Adipose tissue (tissue), 3 donors: ENCODE results near the gene VPS45. TPM values are rescaled to one million over a fixed set of nuclear protein-coding genes. Genes with fewer than 3 reads are reported as not detected.
"Not testable (repeated sequence)": the region's sequence is repeated elsewhere in the genome, so short reads cannot be mapped to it uniquely, and the experiment has no call there.

Source experiments
- H3K27ac ChIP-seq: one replicate; pipeline ENCODE4 v1.5.1; 2013; ENCODE audit warnings: low read depth, low read length
- WGBS, 3 donors: extraction: QIAGEN DNeasy Blood & Tissue Kit; methylation state at CpG; one replicate each; pipeline ENCODE4 v1.1.7; 2013; 5-methylcytosine and 5-hydroxymethylcytosine counted together
- polyA plus RNA-seq, 3 donors: library from polyadenylated mRNA; stranded (reverse); fragments of 200-250 nt; gene quantifications; one replicate each; pipeline ENCODE4 v1.2.3, GENCODE V29; 2013
- donor health status: healthy with polysubstance abuse.
- donor health status: Bipolar disorder and iron deficiency.
- donor health status: healthy.

The VPS45 gene
- polyA plus RNA-seq, 3 donors = 9.6 to 22.4 (median 21.3) TPM

GRCh38 chr1:150111670-150112069 is 44.1 kb downstream of the VPS45 start:
- WGBS, 3 donors = 63 to 82% (median 81%) methylated on average over 5 of the region's 5 CpGs
- no peak overlapping the region for H3K27ac ChIP-seq

DNA sequence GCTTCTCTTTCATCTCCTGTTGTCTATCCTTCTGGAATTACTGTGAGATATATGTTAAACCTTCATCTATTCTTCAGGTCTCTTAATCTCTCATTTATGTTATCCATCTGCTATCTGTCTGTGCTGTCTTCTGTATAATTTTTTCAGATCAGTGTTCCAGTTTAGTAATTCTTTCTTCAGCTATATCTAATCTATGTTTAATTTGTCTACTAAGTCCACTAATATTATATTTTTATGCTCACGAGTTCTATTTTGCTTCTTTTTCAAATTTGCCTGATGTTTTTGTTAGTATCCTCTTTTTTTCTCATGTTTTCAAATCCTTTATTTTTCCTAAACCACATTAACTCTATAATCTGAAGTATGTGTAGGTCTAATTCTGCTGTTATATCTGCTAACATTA is 47.5 kb downstream of the VPS45 start:
- no peak overlapping the region for H3K27ac ChIP-seq
- WGBS, 3 donors = 96 to 97% (median 97%) methylated on average over 1 of the region's 1 CpG

DNA sequence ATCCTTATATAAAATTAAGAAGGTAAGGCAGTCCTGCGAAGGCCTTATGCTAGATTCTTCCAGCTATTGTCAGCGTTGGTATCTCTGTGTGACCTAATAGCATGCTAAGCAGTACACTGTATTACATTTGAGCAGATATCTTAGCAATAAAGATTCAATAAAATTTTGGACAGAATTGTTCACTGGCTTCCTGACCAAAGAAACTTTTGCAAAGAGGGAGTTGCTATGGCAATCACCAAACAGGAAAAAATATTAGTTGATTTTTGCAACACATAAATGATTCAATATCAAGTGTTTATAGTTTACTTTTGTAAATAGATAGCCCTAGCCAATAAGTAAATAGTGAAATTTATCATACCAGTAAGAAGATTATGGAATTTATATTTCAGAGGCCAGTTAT is 51.1 kb downstream of the VPS45 start:
- WGBS, 3 donors = 56 to 80% (median 73%) methylated on average over 2 of the region's 2 CpGs
- H3K27ac ChIP-seq = no peak overlapping the region

GRCh38 chr1:150121236-150121862 is 53.8 kb downstream of the VPS45 start:
- 73 to 82% (median 76%) methylated on average over 1 of the region's 1 CpG for WGBS, 3 donors
- no peak overlapping the region for H3K27ac ChIP-seq

- WGBS, 3 donors = 91 to 92% (median 92%) methylated on average over 2 of the region's 2 CpGs
- no peak overlapping the region for H3K27ac ChIP-seq
Measured at GRCh38 chr1:150126811-150127210, 59.2 kb downstream of the VPS45 start.

DNA sequence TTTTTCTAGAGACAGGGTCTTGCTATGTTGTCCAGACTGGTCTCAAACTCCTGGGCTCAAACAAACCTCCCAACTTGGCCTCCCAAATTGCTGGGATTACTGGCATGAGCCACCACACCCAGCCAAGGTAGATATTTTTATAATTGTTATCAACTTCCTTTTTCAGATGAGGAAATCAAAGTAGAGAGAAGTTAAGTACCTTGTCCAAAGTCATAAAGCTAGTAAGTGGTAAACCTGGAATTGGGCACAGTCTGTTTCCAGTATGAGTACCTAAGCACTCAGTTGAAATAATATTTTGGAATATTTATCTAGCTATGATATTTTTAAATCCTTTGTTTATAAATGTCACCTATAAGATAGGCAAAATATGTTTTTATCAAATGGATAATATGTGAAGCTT is 59.9 kb downstream of the VPS45 start:
- H3K27ac ChIP-seq = no peak overlapping the region

DNA sequence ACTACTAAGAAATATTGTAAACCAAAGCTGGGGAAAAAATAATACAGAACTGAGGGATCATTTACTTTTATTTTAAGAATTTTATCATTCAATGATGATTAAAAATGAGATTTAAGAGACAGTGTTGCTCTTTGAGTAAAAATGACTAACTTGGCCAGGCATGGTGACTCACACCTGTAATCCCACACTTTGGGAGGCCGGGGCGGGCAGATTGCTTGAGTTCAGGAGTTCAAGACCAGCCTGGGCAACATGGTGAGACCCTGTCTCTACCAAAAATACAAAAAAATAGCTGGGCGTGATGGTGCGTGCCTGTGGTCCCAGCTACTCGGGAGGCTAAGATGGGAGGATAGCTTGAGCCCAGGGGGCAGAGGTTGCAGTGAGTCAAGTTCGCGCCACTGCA is 60.3 kb downstream of the VPS45 start:
- WGBS, 3 donors = 97 to 99% (median 98%) methylated on average over 7 of the region's 7 CpGs
- H3K27ac ChIP-seq = no peak overlapping the region

DNA sequence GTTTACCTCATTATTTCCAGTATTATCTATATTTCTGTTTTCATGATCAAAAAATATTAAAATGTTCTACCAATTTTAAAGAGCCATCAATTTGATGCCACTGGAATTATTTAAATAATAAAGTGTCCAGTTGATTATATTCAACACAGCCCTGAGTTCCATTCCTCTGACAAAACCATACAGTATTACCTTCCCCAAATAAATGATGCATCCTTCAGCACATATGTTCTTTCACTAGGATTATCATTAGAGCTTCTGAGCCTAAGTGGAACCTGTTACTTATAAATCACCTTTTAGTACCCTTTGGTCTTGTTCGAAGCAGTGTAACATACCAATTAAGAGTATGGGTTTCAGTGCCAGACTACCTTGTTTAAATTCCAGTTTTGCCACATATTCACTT is 64.8 kb downstream of the VPS45 start:
- WGBS, 3 donors = 91 to 96% (median 95%) methylated on average over 1 of the region's 1 CpG
- H3K27ac ChIP-seq = no peak overlapping the region

DNA sequence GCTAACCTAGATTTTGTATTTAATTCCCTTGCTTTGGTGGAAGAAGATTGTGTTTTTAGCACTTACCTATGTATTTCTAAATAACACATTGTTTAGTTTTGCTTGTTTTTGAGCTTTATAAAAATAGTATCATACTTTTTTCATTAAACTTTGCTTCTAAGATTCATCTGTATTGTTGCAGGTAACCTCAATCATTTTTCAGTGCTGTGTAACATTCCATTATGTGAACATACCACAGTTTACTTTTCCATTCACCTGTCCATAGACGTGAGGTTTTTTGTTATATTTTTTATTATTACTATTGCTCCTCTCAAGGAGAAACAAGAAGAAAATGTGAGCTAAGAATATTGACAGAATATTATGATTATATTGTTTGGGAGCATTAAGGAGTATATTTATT is 67.0 kb downstream of the VPS45 start:
- WGBS, 3 donors = 89 to 98% (median 95%) methylated on average over 1 of the region's 1 CpG

DNA sequence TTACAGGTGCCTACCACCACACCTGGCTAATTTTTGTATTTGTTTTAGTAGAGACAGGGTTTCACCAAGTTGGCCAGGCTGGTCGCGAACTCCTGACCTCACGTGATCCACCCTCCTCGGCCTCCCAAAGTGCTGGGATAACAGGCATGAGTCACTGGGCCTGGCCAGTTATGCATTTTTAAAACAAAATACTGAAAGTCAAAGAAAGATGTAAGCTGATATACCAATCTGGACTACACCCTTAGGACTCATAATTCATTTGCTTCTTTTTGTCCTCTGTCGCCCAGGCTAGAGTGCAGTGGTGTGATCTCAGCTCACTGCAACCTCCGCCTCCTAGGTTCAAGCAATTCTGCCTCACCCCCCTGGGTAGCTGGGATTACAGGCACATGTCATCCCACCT is 67.8 kb downstream of the VPS45 start:
- WGBS, 3 donors = 90 to 97% (median 92%) methylated on average over 6 of the region's 6 CpGs
- H3K27ac ChIP-seq = not testable (repeated sequence)

More for the DNA sequence above, 67.0 kb downstream of the VPS45 start:
- H3K27ac ChIP-seq = no peak overlapping the region

- H3K27ac ChIP-seq = no peak overlapping the region
Measured at GRCh38 chr1:150138044-150138443, 70.5 kb downstream of the VPS45 start.

DNA sequence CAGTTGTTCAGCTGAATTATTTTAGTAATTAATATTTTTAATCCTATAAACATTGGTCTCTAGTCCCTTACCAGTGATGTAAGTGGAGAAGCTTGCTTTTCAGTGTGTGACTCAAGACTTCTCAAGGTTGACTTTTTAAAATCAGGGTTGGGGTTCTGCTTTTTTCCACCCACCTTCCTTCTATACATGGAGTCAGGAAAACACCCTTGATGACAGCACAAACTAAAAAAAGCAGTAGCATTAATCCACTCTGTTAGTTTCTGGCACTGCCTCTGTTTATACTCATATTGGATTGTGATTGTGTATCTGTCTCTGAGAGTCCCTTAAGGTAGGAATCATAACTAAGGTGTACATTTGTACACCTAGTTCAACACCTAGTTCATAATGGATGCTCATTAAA is 73.9 kb downstream of the VPS45 start:
- H3K27ac ChIP-seq = no peak overlapping the region

More at GRCh38 chr1:150138044-150138443, 70.5 kb downstream of the VPS45 start:
- WGBS, 3 donors = 79 to 94% (median 82%) methylated on average over 5 of the region's 5 CpGs

DNA sequence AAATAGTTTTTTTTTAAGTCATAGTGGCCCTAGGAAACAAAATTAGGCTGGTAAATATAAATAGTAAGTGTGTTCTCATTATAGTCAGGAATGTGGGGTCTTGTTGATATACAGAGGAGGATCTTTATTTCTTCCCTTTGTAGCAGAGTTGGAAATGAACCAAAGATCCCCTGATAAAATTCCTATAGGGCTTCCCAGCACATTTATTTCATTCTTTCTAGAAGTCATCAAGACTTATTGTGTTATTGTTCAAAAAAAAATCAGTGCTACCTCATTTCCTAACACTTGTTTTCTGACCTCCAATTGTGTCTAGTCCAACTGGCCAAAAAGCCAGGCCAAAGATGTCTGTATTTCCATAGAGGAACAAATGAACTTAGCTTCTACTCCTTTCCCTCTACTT is 74.5 kb downstream of the VPS45 start:
- H3K27ac ChIP-seq = no peak overlapping the region

- WGBS, 3 donors = 39 to 66% (median 51%) methylated on average over 5 of the region's 5 CpGs
- H3K27ac ChIP-seq = no peak overlapping the region
Measured at GRCh38 chr1:150144606-150145005, 77.0 kb downstream of the VPS45 start.

DNA sequence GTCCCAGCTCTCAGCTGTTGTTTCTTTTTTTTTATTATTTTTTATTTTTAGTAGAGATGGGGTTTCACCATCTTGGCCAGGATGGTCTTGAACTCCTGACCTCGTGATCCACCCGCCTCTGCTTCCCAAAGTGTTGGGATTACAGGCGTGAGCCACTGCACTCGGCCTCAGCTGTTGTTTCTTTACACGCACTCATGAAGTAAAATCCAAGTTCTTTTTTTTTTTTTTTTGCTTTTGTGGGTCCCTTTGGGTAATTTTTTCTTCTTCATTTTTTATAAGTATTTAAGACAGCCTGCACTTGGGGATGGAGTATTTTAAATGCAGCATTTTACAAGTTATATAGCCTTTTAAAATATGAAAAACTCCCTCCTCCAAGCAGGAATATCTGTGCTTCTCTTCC is 78.4 kb downstream of the VPS45 start:
- WGBS, 3 donors = 82 to 95% (median 93%) methylated on average over 5 of the region's 5 CpGs
- H3K27ac ChIP-seq = not testable (repeated sequence)

GRCh38 chr1:150146849-150147542 is 79.4 kb downstream of the VPS45 start:
- H3K27ac ChIP-seq = no peak overlapping the region
- WGBS, 3 donors = 74 to 91% (median 81%) methylated on average over 10 of the region's 10 CpGs

DNA sequence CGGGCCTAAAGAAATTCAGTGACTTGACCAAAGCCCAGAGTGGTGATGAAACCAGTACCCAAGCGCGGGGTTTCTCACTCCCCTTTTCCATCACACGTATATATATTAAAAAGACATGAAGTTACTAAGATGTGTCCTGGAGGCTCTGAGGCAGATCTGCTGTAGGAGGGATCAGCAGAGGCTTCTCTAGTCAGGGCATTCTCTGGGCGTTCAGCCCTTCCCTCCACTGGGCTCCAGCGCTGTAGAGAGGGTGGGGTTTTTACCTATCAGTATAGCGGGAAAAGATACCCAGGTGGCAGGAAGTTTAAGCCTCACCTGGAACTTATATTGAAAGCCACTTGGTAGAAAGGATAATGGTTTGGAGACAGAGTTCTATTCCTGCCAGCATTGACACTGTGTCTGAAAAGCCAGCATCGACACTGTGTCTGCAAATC is 81.3 kb downstream of the VPS45 start:
- 47 to 52% (median 47%) methylated on average over 8 of the region's 8 CpGs for WGBS, 3 donors
- no peak overlapping the region for H3K27ac ChIP-seq

- WGBS, 3 donors = 1 to 2% (median 1%) methylated on average over 56 to 89 of the region's 89 CpGs
- peak within 1 kb of the TSS; percentile 13 for H3K27ac ChIP-seq
Measured at GRCh38 chr1:150149271-150150132, 81.9 kb downstream of the VPS45 start, which contains the start of gene PLEKHO1. Gene PLEKHO1 (plus strand): TSS chr1:150149916. CDS start chr1:150150258, 342 bp downstream.
